ENCODE data around the gene BRSK2.

GRCh38 chr11:1473011-1473628, 83.4 kb downstream of the BRSK2 start:
- TF ChIP-seq EZH2 (IDR thresholded peaks at IDR 0.05; ENCODE audit: insufficient read depth, poor library complexity, severe bottlenecking) (no peak), EZH2phosphoT487 (IDR thresholded peaks at IDR 0.05; ENCODE audit: insufficient read depth, low read depth) (no peak)

Data from GM23248 (cell line).